ENCODE data around the gene RSPH9.
"Not testable (repeated sequence)": the region's sequence is repeated elsewhere in the genome, so short reads cannot be mapped to it uniquely, and the experiment has no call there.

RSPH9 gene

DNA sequence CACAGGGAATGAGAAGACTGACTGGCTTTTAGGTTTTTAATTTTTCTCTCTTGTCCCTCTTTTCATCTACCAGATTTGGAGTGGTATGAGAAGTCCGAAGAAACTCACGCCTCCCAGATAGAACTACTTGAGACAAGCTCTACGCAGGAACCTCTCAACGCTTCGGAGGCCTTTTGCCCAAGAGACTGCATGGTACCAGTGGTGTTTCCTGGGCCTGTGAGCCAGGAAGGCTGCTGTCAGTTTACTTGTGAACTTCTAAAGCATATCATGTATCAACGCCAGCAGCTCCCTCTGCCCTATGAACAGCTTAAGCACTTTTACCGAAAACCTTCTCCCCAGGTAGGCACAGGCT lies 8.6 kb upstream of the RSPH9 start:
- no peak for TF ChIP-seq ZNF274 (IDR thresholded peaks at IDR 0.05; ENCODE audit: low read depth, low read length)
- peak overlapping the region; percentile 87 for H3K4me3 ChIP-seq (ENCODE audit: low read length)

GRCh38 chr6:43639984-43640800 lies 4.6 kb upstream of the RSPH9 start:
- no peak for TF ChIP-seq ZNF274 (IDR thresholded peaks at IDR 0.05; ENCODE audit: low read depth, low read length)
- no peak overlapping the region for H3K4me3 ChIP-seq (ENCODE audit: low read length)

DNA sequence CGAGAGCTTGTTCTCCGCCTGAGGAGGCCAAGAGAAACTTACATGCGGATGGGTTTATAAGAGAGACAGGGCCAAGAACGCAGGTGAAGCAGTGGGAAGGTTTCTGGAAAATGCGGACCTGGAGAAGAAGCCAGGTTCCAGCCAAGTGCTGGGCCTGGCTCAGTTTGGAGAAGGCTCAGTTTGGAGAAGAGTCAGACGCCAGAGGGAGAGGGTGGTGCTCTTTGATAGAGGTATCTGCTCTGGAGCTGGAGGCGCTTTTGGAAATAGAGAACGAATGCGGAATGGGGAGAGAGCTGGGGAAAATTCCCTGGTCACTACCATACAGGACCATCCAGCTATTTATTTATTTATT lies 753 bp downstream of the RSPH9 start:
- no peak overlapping the region for H3K4me3 ChIP-seq (ENCODE audit: low read length)

GRCh38 chr6:43647613-43648012 lies 2.8 kb downstream of the RSPH9 start:
- H3K4me3 ChIP-seq (ENCODE audit: low read length): no peak overlapping the region
- no peak for TF ChIP-seq ZNF274 (IDR thresholded peaks at IDR 0.05; ENCODE audit: low read depth, low read length)

More for the DNA sequence above, 753 bp downstream of the RSPH9 start:
- no peak for TF ChIP-seq ZNF274 (IDR thresholded peaks at IDR 0.05; ENCODE audit: low read depth, low read length)

GRCh38 chr6:43648248-43648647 lies 3.4 kb downstream of the RSPH9 start:
- TF ChIP-seq ZNF274 (IDR thresholded peaks at IDR 0.05; ENCODE audit: low read depth, low read length): no peak
- no peak overlapping the region for H3K4me3 ChIP-seq (ENCODE audit: low read length)

- not testable (repeated sequence) for H3K4me3 ChIP-seq (ENCODE audit: low read length)
Observed at GRCh38 chr6:43652822-43653221, 8.0 kb downstream of the RSPH9 start.

DNA sequence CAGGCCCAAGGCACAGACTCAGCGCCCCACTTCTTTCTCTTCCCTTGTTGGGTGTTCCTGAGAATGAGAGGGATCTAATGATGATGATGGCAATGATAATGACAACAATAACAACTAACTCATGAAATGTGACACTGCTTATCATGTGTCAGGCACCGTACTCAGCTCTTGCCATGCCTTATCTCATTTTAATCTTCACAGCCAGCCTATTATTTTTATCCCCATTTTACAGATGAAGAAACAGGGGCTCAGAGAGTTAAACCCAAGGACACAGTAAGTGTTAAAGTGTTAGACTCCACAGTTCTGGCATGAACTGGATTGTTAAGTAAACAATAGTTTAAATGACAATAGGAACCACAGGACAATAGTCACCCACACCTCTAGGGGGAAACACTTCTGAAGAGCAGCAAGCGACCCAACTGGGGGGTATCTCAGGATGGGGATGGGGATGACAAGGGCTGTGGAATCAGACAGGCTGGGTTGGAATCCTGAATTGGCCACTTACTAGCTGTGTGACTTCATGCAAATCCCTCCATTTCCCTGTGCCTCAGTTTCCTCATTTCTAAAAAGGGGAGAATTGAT lies 12.5 kb downstream of the RSPH9 start:
- no peak overlapping the region for H3K4me3 ChIP-seq (ENCODE audit: low read length)
- TF ChIP-seq ZNF274 (IDR thresholded peaks at IDR 0.05; ENCODE audit: low read depth, low read length): no peak

- no peak overlapping the region for H3K4me3 ChIP-seq (ENCODE audit: low read length)
- no peak for TF ChIP-seq ZNF274 (IDR thresholded peaks at IDR 0.05; ENCODE audit: low read depth, low read length)
Observed at GRCh38 chr6:43658161-43658560, 13.3 kb downstream of the RSPH9 start.

- not testable (repeated sequence) for H3K4me3 ChIP-seq (ENCODE audit: low read length)
Observed at GRCh38 chr6:43662948-43663347, 18.1 kb downstream of the RSPH9 start.

- no peak for TF ChIP-seq ZNF274 (IDR thresholded peaks at IDR 0.05; ENCODE audit: low read depth, low read length)
- no peak overlapping the region for H3K4me3 ChIP-seq (ENCODE audit: low read length)
Observed at GRCh38 chr6:43665376-43665775, 20.5 kb downstream of the RSPH9 start.

- no peak for TF ChIP-seq ZNF274 (IDR thresholded peaks at IDR 0.05; ENCODE audit: low read depth, low read length)
- no peak overlapping the region for H3K4me3 ChIP-seq (ENCODE audit: low read length)
Observed at GRCh38 chr6:43666196-43666920, 21.5 kb downstream of the RSPH9 start.

- no peak for TF ChIP-seq ZNF274 (IDR thresholded peaks at IDR 0.05; ENCODE audit: low read depth, low read length)
- H3K4me3 ChIP-seq (ENCODE audit: low read length): no peak overlapping the region
Observed at GRCh38 chr6:43667245-43668150, 22.7 kb downstream of the RSPH9 start.

GRCh38 chr6:43668151-43669028 lies 23.6 kb downstream of the RSPH9 start:
- H3K4me3 ChIP-seq (ENCODE audit: low read length): no peak overlapping the region
- TF ChIP-seq ZNF274 (IDR thresholded peaks at IDR 0.05; ENCODE audit: low read depth, low read length): no peak
